HepG2 (cell line): ENCODE results near the gene KLK11. TPM values are rescaled to one million over a fixed set of nuclear protein-coding genes. Genes with fewer than 3 reads are reported as not detected.

Source experiments
- ATAC-seq: fragments of 200-7000 bp; cut with Tn5 transposase; 3 replicates; pipeline ENCODE4 v1.9.1; 2020; ENCODE audit warnings: mild to moderate bottlenecking, moderate library complexity
- BruUV-seq: library from RNA; stranded (reverse); fragments of 400-500 nt; replicated peaks from 2 replicates; lab custom pipeline; 2021; lab: Mats Ljungman, UMichigan
- CTCF ChIA-PET: fragments of 300-600 bp; formaldehyde crosslinking; extraction: SDS; loops from one replicate; lab custom pipeline; 2021; ENCODE audit warnings: low total read pairs, inconsistent platforms, low intra/inter-chr PET ratio; lab: Yijun Ruan, JAX
- POLR2A ChIA-PET: fragments of 350-600 bp; sonication (Branson Sonifier 250); formaldehyde crosslinking; loops from one replicate; lab custom pipeline; 2020; ENCODE audit warnings: antibody characterized with exemption, inconsistent platforms; lab: Yijun Ruan, JAX
- DNase-seq: peaks from one replicate; pipeline ENCODE4 v3.0.0-alpha.2; 2015; ENCODE audit warnings: low spot score
- FAIRE-seq: peaks from 3 replicates; lab custom pipeline; 2011; peaks lifted over from hg19 to GRCh38; lab: Jason Lieb, UNC
- H2AFZ ChIP-seq: one replicate; pipeline ENCODE4 v1.6.1; 2011; ENCODE audit warnings: low read length, inconsistent platforms
- H3K27ac ChIP-seq: fragments of 300-600 bp; 3 replicates; pipeline ENCODE4 v1.8.0; 2011; ENCODE audit warnings: mixed run types, mild to moderate bottlenecking, mixed read lengths, low read length, inconsistent platforms; ENCODE audit not compliant: insufficient read depth; ENCODE audit errors: extremely low read length
- H3K27me3 ChIP-seq, 2 experiments: fragments of 200-600 bp in 1 of 2; 2 replicates in 1 of 2; 3 replicates in 1 of 2; pipeline versions ENCODE4 v1.6.0 to v1.8.0; 2011; ENCODE audit warnings: low read length in 2 of 2, mild to moderate bottlenecking in 2 of 2, moderate library complexity in 2 of 2, inconsistent platforms in 1 of 2; ENCODE audit not compliant: insufficient read depth in 2 of 2, control insufficient read depth in 1 of 2
- H3K36me3 ChIP-seq, 2 experiments: fragments of 200-600 bp in 1 of 2; replicated peaks in 1 of 2; 2 replicates in 1 of 2; 3 replicates in 1 of 2; pipeline versions ENCODE4 v1.5.1 to v1.8.0; 2011; ENCODE audit warnings: low read length in 2 of 2, inconsistent platforms in 1 of 2; ENCODE audit not compliant: insufficient read depth in 2 of 2, control insufficient read depth in 1 of 2
- H3K4me1 ChIP-seq: 2 replicates; pipeline ENCODE4 v1.5.1; 2012; ENCODE audit warnings: low read length, inconsistent platforms; ENCODE audit not compliant: insufficient read depth
- H3K4me2 ChIP-seq: 2 replicates; pipeline ENCODE4 v1.6.0; 2011; ENCODE audit warnings: low read depth, low read length, inconsistent platforms
- H3K4me3 ChIP-seq, 3 experiments: fragments of 200-600 bp in 1 of 3; sonication (generic), shearing (Covaris generic) in 1 of 3; replicated peaks in 1 of 3; 2 replicates each; pipeline ENCODE4 v1.5.1; 2011 to 2016; ENCODE audit warnings: low read length in 3 of 3, inconsistent platforms in 2 of 3, low read depth in 2 of 3, mild to moderate bottlenecking in 2 of 3, control low read depth in 1 of 3, mixed read lengths in 1 of 3; ENCODE audit not compliant: insufficient read depth in 1 of 3
- H3K79me2 ChIP-seq: one replicate; pipeline ENCODE4 v1.6.1; 2011; ENCODE audit warnings: low read length, inconsistent platforms; ENCODE audit not compliant: insufficient read depth
- H3K9ac ChIP-seq: 2 replicates; pipeline ENCODE4 v1.6.0; 2011; ENCODE audit warnings: mild to moderate bottlenecking, low read depth, low read length, inconsistent platforms; ENCODE audit not compliant: insufficient read depth
- H3K9me3 ChIP-seq: 2 replicates; pipeline ENCODE4 v1.5.1; 2012; ENCODE audit warnings: mild to moderate bottlenecking, low read length
- H4K20me1 ChIP-seq: 2 replicates; pipeline ENCODE4 v1.6.0; 2011; ENCODE audit warnings: inconsistent platforms, mild to moderate bottlenecking, low read length, moderate library complexity; ENCODE audit not compliant: insufficient read depth
- AHDC1 ChIP-seq: sonication (generic); formaldehyde crosslinking; IDR thresholded peaks from 2 replicates; pipeline ENCODE4 v1.5.1; 2020; ENCODE audit warnings: mild to moderate bottlenecking, missing genetic modification reagents, borderline replicate concordance
- ARID3A ChIP-seq: IDR thresholded peaks from 2 replicates; pipeline ENCODE4 v1.6.1; 2012; ENCODE audit warnings: low read depth, low read length, improper control_type of control experiment
- CTCF ChIP-seq: sonication (generic); formaldehyde crosslinking; IDR thresholded peaks from 2 replicates; pipeline ENCODE4 v1.5.0; 2020; ENCODE audit warnings: mild to moderate bottlenecking, missing genetic modification reagents, moderate library complexity
- HNRNPL ChIP-seq: fragments of 200-400 bp; formaldehyde crosslinking; IDR thresholded peaks from 2 replicates; pipeline ENCODE4 v1.6.1; 2017; ENCODE audit warnings: mild to moderate bottlenecking, low read depth, low read length
- MIXL1 ChIP-seq: IDR thresholded peaks from 2 replicates; pipeline ENCODE4 v1.6.1; 2016
- SMC3 ChIP-seq: IDR thresholded peaks from 2 replicates; pipeline ENCODE4 v1.6.1; 2011; ENCODE audit warnings: low read length, improper control_type of control experiment
- STAG1 ChIP-seq: sonication (generic); formaldehyde crosslinking; IDR thresholded peaks from 2 replicates; pipeline ENCODE4 v1.4.0; 2020; ENCODE audit warnings: missing genetic modification reagents
- THRA ChIP-seq: sonication (generic); formaldehyde crosslinking; IDR thresholded peaks from 2 replicates; pipeline ENCODE4 v1.4.0; 2020; ENCODE audit warnings: missing genetic modification reagents, borderline replicate concordance
- ZBTB26 ChIP-seq: IDR thresholded peaks from 2 replicates; pipeline ENCODE4 v1.6.1; 2016; ENCODE audit warnings: missing compliant biosample characterization, missing genetic modification reagents, borderline replicate concordance
- ZNF12 ChIP-seq: sonication (generic); formaldehyde crosslinking; IDR thresholded peaks from 2 replicates; pipeline ENCODE4 v1.5.0; 2020; ENCODE audit warnings: missing genetic modification reagents
- ZNF792 ChIP-seq: IDR thresholded peaks from 2 replicates; pipeline ENCODE4 v1.6.1; 2016
- WGBS: methylation state at CpG from one replicate; pipeline ENCODE4 v1.1.6; 2017; ENCODE audit warnings: low lambda C conversion rate; 5-methylcytosine and 5-hydroxymethylcytosine counted together
- in situ Hi-C: cut with HindIII; loops from 2 replicates; pipeline ENCODE4 v1.10.0; 2017; ENCODE audit warnings: low pct_unique_long_range_greater_than_20kb; ENCODE audit not compliant: extremely low pct_ligation_motif_present
- intact Hi-C: fragments of 100-400 bp; cut with micrococcal nuclease; formaldehyde crosslinking; loops from one replicate; pipeline ENCODE4 v1.10.0; 2022; ENCODE audit not compliant: unreplicated experiment
- polyA plus RNA-seq, 8 experiments: library from polyadenylated mRNA; depleted of rRNA in 3 of 8; stranded (reverse) in 7 of 8; unstranded in 1 of 8; fragments of >200 nt; fragmentation: Illumina TruSeq in 4 of 8; extraction: Trizol in 4 of 8; gene quantifications; 2 replicates each; pipeline versions ENCODE4 v1.2.1 to v1.2.3, GENCODE V29; 2011 to 2016; ENCODE audit warnings: low read depth in 4 of 8, missing spikeins in 1 of 8, mixed read lengths in 1 of 8; ENCODE audit not compliant: insufficient read depth in 1 of 8
- total RNA-seq, 5 experiments: library from RNA; depleted of rRNA; stranded (reverse); fragments of >200 nt; fragmentation: Illumina TruSeq; extraction: Trizol; gene quantifications; 2 replicates each; pipeline ENCODE4 v1.2.3, GENCODE V29; 2016; ENCODE audit warnings: low read depth in 1 of 5

The KLK11 gene
- total and polyA plus RNA-seq, 2 of the 13 experiments (the other 11 are each of a cell fraction or from before 2014, with no cell fraction given) = not detected

- Histone ChIP-seq H3K9ac (no peak overlapping the region), H4K20me1 (no peaks in the 10 kb centered on the region), H3K9me3 (no peaks in the 10 kb centered on the region), H3K27me3 (peaks cover 11 to 56% of the 10 kb centered on the region in 2 experiments; a peak in 4 of 5 replicates), H3K79me2 (no peaks in the 10 kb centered on the region)
- intact Hi-C loops = loop anchor here (1.0 kb wide), 1 partner anchor 73 kb away; no protein-coding TSS in a partner anchor
- BruUV-seq = no TSS peak
- ChIA-PET CTCF (interaction anchor here (1.5 to 1.9 kb wide), 2 partner anchors 73 to 76 kb away, joined by 10 to 16 read pairs; no protein-coding TSS in a partner anchor), POLR2A (no interaction called here)
- TF ChIP-seq ZNF792 (no peak), ARID3A (0 out of 2 replicates have a peak, but pooled peaks have one; percentile 49), HNRNPL (no peak), ZBTB26 (CRISPR knock-in tag) (no peak), THRA (no peak), SMC3 (peak; percentile 44; the same call in 1 of the 2 replicates), ZNF12 (CRISPR knock-in tag) (0 out of 2 replicates have a peak, but pooled peaks have one; percentile 26), AHDC1 (CRISPR knock-in tag) (no peak), CTCF (peak; percentile 61), STAG1 (CRISPR knock-in tag) (peak; percentile 35), MIXL1 (CRISPR knock-in tag) (peak; percentile 59; the same call in 1 of the 2 replicates)
- TF ChIP-seq, all 625 proteins: peak for 6
- peak; percentile 25; the same call in 2 of the 3 replicates for ATAC-seq
- 0 out of 2 replicates have a peak, but pooled peaks cover 4% of the 10 kb centered on the region for H3K4me1 ChIP-seq
- peak; percentile 8 for FAIRE-seq
- no peaks in the 10 kb centered on the region for H3K36me3 ChIP-seq
- in situ Hi-C loops = no loop called here
- H3K4me2 ChIP-seq = no peak overlapping the region
- peak; percentile 40 for DNase-seq
- WGBS = 10% methylated on average over 6 of the region's 7 CpGs
- no peak overlapping the region for H2AFZ ChIP-seq
- H3K4me3 ChIP-seq = no peak overlapping the region
- no peak overlapping the region for H3K27ac ChIP-seq
Measured at GRCh38 chr19:51020988-51021651, 5.3 kb downstream of the KLK11 start.
